H1 (cell line): ENCODE results near the gene FSIP1. TPM values are rescaled to one million over a fixed set of nuclear protein-coding genes. Genes with fewer than 3 reads are reported as not detected.

Experiments
- ASH2L ChIP-seq: fragments of 200-600, 300-600 bp; sonication (generic); IDR thresholded peaks from one replicate; pipeline ENCODE4 v1.7.1; 2017; ENCODE audit warnings: low read length
- BACH1 ChIP-seq: IDR thresholded peaks from 2 replicates; pipeline ENCODE4 v1.6.1; 2012; ENCODE audit warnings: low read length, improper control_type of control experiment
- CEBPB ChIP-seq: IDR thresholded peaks from 2 replicates; pipeline ENCODE4 v1.6.1; 2012; ENCODE audit warnings: low read depth, low read length
- CHD1 ChIP-seq: IDR thresholded peaks from 2 replicates; pipeline ENCODE4 v1.6.1; 2012; ENCODE audit warnings: low read depth, low read length, improper control_type of control experiment
- GTF2F1 ChIP-seq: IDR thresholded peaks from 2 replicates; pipeline ENCODE4 v1.6.1; 2012; ENCODE audit warnings: low read depth, low read length, improper control_type of control experiment, borderline replicate concordance
- HDAC2 ChIP-seq, 2 experiments: fragments of 300-600 bp in 1 of 2; sonication (generic) in 1 of 2; IDR thresholded peaks; 2 replicates each; pipeline ENCODE4 v1.6.1; 2011 to 2012; ENCODE audit warnings: low read depth in 2 of 2, low read length in 2 of 2, mild to moderate bottlenecking in 2 of 2, moderate library complexity in 2 of 2, borderline replicate concordance in 1 of 2, inconsistent platforms in 1 of 2
- KDM4A ChIP-seq: IDR thresholded peaks from one replicate; pipeline ENCODE4 v1.7.1; 2012; ENCODE audit warnings: low read depth, mild to moderate bottlenecking, moderate library complexity, low read length, inconsistent platforms; ENCODE audit not compliant: severe bottlenecking
- RXRA ChIP-seq: IDR thresholded peaks from 2 replicates; pipeline ENCODE4 v1.6.1; 2011; ENCODE audit warnings: low read depth, mild to moderate bottlenecking, low read length, moderate library complexity; ENCODE audit not compliant: insufficient read depth
- TBP ChIP-seq: IDR thresholded peaks from 2 replicates; pipeline ENCODE4 v1.6.1; 2011; ENCODE audit warnings: low read depth, low read length, improper control_type of control experiment
- YY1 ChIP-seq: IDR thresholded peaks from 2 replicates; pipeline ENCODE4 v1.6.1; 2011; ENCODE audit warnings: low read depth, mild to moderate bottlenecking, low read length
- polyA plus RNA-seq, 7 experiments: library from polyadenylated mRNA; depleted of rRNA in 3 of 7; stranded (reverse) in 5 of 7; unstranded in 2 of 7; fragments of >200 nt in 5 of 7; fragments of 200-250 nt in 2 of 7; gene quantifications; 1 replicate in 5 of 7; 2 replicates in 1 of 7; 4 replicates in 1 of 7; pipeline versions ENCODE4 v1.2.1 to v1.2.3, GENCODE V29; 2011 to 2013; ENCODE audit warnings: missing spikeins in 2 of 7, mixed read lengths in 2 of 7
- total RNA-seq: library from RNA; stranded (reverse); fragmentation: NEBNext Ultra II Directional; extraction: Animal tissue kit (Norgen Biotek cat#: 25700); gene quantifications from 2 replicates; pipeline ENCODE4 v1.2.1, GENCODE V29; 2021
- TF ChIP-seq, protein P1 (sequence below): fragments of 300-600 bp; sonication (generic); IDR thresholded peaks from 2 replicates; pipeline ENCODE4 v1.7.1; 2012; ENCODE audit warnings: low read length, moderate library complexity, mild to moderate bottlenecking, inconsistent platforms; ENCODE audit not compliant: insufficient replicate concordance

Gene FSIP1
- total and polyA plus RNA-seq, 2 of the 8 experiments (the other 6 are each of a cell fraction or from before 2014, with no cell fraction given), result 0.18 to 1.3 TPM

DNA sequence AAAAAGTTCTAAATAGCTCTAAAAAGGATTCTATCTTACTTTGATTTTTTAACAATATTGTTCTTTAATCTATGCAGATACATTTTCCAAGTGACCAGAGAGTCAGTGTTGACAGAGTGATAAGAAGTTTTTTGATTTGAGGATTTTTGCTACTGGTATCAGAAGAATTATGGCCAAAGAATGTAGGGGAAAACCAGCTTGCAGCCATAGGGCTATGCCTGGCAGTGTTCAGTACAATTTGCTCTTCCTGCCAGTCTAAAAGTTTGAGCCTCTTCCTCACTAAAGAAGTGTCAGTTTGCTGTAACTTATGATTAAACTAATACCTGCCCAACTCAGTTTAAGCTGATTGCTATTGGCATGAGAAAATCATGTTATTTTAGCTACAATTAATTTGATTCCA is 35.3 kb upstream of the FSIP1 start (continued):
- TF ChIP-seq, protein P1, sequence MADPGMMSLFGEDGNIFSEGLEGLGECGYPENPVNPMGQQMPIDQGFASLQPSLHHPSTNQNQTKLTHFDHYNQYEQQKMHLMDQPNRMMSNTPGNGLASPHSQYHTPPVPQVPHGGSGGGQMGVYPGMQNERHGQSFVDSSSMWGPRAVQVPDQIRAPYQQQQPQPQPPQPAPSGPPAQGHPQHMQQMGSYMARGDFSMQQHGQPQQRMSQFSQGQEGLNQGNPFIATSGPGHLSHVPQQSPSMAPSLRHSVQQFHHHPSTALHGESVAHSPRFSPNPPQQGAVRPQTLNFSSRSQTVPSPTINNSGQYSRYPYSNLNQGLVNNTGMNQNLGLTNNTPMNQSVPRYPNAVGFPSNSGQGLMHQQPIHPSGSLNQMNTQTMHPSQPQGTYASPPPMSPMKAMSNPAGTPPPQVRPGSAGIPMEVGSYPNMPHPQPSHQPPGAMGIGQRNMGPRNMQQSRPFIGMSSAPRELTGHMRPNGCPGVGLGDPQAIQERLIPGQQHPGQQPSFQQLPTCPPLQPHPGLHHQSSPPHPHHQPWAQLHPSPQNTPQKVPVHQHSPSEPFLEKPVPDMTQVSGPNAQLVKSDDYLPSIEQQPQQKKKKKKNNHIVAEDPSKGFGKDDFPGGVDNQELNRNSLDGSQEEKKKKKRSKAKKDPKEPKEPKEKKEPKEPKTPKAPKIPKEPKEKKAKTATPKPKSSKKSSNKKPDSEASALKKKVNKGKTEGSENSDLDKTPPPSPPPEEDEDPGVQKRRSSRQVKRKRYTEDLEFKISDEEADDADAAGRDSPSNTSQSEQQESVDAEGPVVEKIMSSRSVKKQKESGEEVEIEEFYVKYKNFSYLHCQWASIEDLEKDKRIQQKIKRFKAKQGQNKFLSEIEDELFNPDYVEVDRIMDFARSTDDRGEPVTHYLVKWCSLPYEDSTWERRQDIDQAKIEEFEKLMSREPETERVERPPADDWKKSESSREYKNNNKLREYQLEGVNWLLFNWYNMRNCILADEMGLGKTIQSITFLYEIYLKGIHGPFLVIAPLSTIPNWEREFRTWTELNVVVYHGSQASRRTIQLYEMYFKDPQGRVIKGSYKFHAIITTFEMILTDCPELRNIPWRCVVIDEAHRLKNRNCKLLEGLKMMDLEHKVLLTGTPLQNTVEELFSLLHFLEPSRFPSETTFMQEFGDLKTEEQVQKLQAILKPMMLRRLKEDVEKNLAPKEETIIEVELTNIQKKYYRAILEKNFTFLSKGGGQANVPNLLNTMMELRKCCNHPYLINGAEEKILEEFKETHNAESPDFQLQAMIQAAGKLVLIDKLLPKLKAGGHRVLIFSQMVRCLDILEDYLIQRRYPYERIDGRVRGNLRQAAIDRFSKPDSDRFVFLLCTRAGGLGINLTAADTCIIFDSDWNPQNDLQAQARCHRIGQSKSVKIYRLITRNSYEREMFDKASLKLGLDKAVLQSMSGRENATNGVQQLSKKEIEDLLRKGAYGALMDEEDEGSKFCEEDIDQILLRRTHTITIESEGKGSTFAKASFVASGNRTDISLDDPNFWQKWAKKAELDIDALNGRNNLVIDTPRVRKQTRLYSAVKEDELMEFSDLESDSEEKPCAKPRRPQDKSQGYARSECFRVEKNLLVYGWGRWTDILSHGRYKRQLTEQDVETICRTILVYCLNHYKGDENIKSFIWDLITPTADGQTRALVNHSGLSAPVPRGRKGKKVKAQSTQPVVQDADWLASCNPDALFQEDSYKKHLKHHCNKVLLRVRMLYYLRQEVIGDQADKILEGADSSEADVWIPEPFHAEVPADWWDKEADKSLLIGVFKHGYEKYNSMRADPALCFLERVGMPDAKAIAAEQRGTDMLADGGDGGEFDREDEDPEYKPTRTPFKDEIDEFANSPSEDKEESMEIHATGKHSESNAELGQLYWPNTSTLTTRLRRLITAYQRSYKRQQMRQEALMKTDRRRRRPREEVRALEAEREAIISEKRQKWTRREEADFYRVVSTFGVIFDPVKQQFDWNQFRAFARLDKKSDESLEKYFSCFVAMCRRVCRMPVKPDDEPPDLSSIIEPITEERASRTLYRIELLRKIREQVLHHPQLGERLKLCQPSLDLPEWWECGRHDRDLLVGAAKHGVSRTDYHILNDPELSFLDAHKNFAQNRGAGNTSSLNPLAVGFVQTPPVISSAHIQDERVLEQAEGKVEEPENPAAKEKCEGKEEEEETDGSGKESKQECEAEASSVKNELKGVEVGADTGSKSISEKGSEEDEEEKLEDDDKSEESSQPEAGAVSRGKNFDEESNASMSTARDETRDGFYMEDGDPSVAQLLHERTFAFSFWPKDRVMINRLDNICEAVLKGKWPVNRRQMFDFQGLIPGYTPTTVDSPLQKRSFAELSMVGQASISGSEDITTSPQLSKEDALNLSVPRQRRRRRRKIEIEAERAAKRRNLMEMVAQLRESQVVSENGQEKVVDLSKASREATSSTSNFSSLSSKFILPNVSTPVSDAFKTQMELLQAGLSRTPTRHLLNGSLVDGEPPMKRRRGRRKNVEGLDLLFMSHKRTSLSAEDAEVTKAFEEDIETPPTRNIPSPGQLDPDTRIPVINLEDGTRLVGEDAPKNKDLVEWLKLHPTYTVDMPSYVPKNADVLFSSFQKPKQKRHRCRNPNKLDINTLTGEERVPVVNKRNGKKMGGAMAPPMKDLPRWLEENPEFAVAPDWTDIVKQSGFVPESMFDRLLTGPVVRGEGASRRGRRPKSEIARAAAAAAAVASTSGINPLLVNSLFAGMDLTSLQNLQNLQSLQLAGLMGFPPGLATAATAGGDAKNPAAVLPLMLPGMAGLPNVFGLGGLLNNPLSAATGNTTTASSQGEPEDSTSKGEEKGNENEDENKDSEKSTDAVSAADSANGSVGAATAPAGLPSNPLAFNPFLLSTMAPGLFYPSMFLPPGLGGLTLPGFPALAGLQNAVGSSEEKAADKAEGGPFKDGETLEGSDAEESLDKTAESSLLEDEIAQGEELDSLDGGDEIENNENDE, result no peak
- no peak for TF ChIP-seq BACH1
- TF ChIP-seq KDM4A, result no peak
- TF ChIP-seq CHD1, result no peak
- TF ChIP-seq ASH2L, result no peak
- no peak for TF ChIP-seq HDAC2 (IDR thresholded peaks at IDR 0.05; ENCODE audit: borderline replicate concordance in 1 of 2, low read depth in 2 of 2, low read length in 2 of 2)
- TF ChIP-seq TBP, result no peak
- no peak for TF ChIP-seq CEBPB
- TF ChIP-seq YY1, result no peak
- TF ChIP-seq GTF2F1, result no peak
- TF ChIP-seq RXRA, result no peak
